Neuronal stem cell (in vitro differentiated cells): ENCODE data around the gene RTN4RL2.

Experiments
- DNase-seq: peaks from one replicate; pipeline ENCODE4 v3.0.0-alpha.2; 2013; ENCODE audit warnings: low spot score
- H2AFZ ChIP-seq: one replicate; pipeline ENCODE4 v1.6.1; 2013; ENCODE audit warnings: mild to moderate bottlenecking, low read length, inconsistent platforms
- H2AK5ac ChIP-seq: 2 replicates; pipeline ENCODE4 v1.6.1; 2013; ENCODE audit warnings: low read depth, mild to moderate bottlenecking, inconsistent platforms, low read length, moderate library complexity, mixed read lengths
- H2BK120ac ChIP-seq: 2 replicates; pipeline ENCODE4 v1.6.1; 2013; ENCODE audit warnings: low read depth, mild to moderate bottlenecking, inconsistent platforms, low read length, moderate library complexity, mixed read lengths
- H2BK12ac ChIP-seq: one replicate; pipeline ENCODE4 v1.6.1; 2013; ENCODE audit warnings: low read length, inconsistent platforms
- H2BK15ac ChIP-seq: 2 replicates; pipeline ENCODE4 v1.6.1; 2013; ENCODE audit warnings: mild to moderate bottlenecking, low read length, inconsistent platforms, mixed read lengths
- H2BK5ac ChIP-seq: one replicate; pipeline ENCODE4 v1.6.1; 2013; ENCODE audit warnings: inconsistent platforms, mild to moderate bottlenecking, low read length, moderate library complexity
- H3K14ac ChIP-seq: one replicate; pipeline ENCODE4 v1.6.1; 2013; ENCODE audit warnings: low read length, inconsistent platforms
- H3K18ac ChIP-seq: 2 replicates; pipeline ENCODE4 v1.6.1; 2013; ENCODE audit warnings: low read length, inconsistent platforms
- H3K23ac ChIP-seq: 2 replicates; pipeline ENCODE4 v1.6.1; 2013; ENCODE audit warnings: low read depth, mild to moderate bottlenecking, mixed read lengths, low read length, inconsistent platforms; ENCODE audit not compliant: poor library complexity
- H3K27ac ChIP-seq: replicated peaks from 3 replicates; pipeline ENCODE4 v1.5.1; 2013; ENCODE audit warnings: low read length, inconsistent platforms
- H3K27me3 ChIP-seq, 3 experiments: 2 replicates each; pipeline ENCODE4 v1.6.1; 2013; ENCODE audit warnings: low read length in 3 of 3, mild to moderate bottlenecking in 2 of 3, inconsistent platforms in 1 of 3, low read depth in 1 of 3, mixed read lengths in 1 of 3, moderate library complexity in 1 of 3; ENCODE audit not compliant: control insufficient read depth in 3 of 3, insufficient read depth in 3 of 3
- H3K36me3 ChIP-seq, 2 donors: replicated peaks in 1 of 2; 2 replicates each; pipeline ENCODE4 v1.6.1; 2013; ENCODE audit warnings: low read length in 2 of 2; ENCODE audit not compliant: control insufficient read depth in 2 of 2, insufficient read depth in 2 of 2
- H3K4ac ChIP-seq: 2 replicates; pipeline ENCODE4 v1.6.1; 2013; ENCODE audit warnings: inconsistent platforms, mild to moderate bottlenecking, low read length, moderate library complexity
- H3K4me1 ChIP-seq, 2 donors: 1 replicate in 1 of 2; 2 replicates in 1 of 2; pipeline ENCODE4 v1.6.1; 2013; ENCODE audit warnings: low read length in 2 of 2, low read depth in 1 of 2; ENCODE audit not compliant: control insufficient read depth in 2 of 2, insufficient read depth in 1 of 2
- H3K4me2 ChIP-seq: one replicate; pipeline ENCODE4 v1.6.1; 2013; ENCODE audit warnings: mild to moderate bottlenecking, low read length, inconsistent platforms; ENCODE audit not compliant: insufficient read depth, poor library complexity, severe bottlenecking
- H3K4me3 ChIP-seq, 2 donors: 2 replicates each; pipeline ENCODE4 v1.5.1; 2013; ENCODE audit warnings: low read length in 2 of 2, mild to moderate bottlenecking in 2 of 2, inconsistent platforms in 1 of 2, moderate library complexity in 1 of 2
- H3K79me1 ChIP-seq: one replicate; pipeline ENCODE4 v1.6.1; 2013; ENCODE audit warnings: low read depth, mild to moderate bottlenecking, inconsistent platforms, low read length, moderate library complexity
- H3K9ac ChIP-seq: one replicate; pipeline ENCODE4 v1.6.1; 2013; ENCODE audit warnings: mild to moderate bottlenecking, low read depth, low read length, inconsistent platforms; ENCODE audit not compliant: poor library complexity
- H3K9me3 ChIP-seq, 2 donors: replicated peaks in 1 of 2; 2 replicates each; pipeline versions ENCODE3 to v1.6.1; 2013; ENCODE audit warnings: low read length in 2 of 2, mild to moderate bottlenecking in 2 of 2, inconsistent platforms in 1 of 2, low read depth in 1 of 2, mixed read lengths in 1 of 2, moderate library complexity in 1 of 2; ENCODE audit not compliant: control insufficient read depth in 2 of 2, insufficient read depth in 1 of 2
- H4K8ac ChIP-seq: one replicate; pipeline ENCODE4 v1.6.1; 2013; ENCODE audit warnings: low read depth, mild to moderate bottlenecking, inconsistent platforms, low read length, moderate library complexity
- H4K91ac ChIP-seq: one replicate; pipeline ENCODE4 v1.6.1; 2013; ENCODE audit warnings: low read length, low read depth, mild to moderate bottlenecking, inconsistent platforms; ENCODE audit not compliant: poor library complexity
- WGBS, 2 donors: extraction: QIAGEN DNeasy Blood & Tissue Kit; methylation state at CpG; one replicate each; pipeline ENCODE4 v1.1.7; 2013; ENCODE audit warnings: missing lambda C conversion rate in 2 of 2, mixed read lengths in 1 of 2; ENCODE audit not compliant: insufficient read length in 2 of 2, insufficient replicate concordance in 1 of 2; ENCODE audit errors: extremely low coverage in 2 of 2; 5-methylcytosine and 5-hydroxymethylcytosine counted together

The RTN4RL2 gene

GRCh38 chr11:57438345-57439285 lies 21.7 kb upstream of the RTN4RL2 start:
- no CpG with 5 or more reads among the region's 12 CpGs for WGBS, 2 donors
- H2AFZ ChIP-seq = no peak overlapping the region
- H4K91ac ChIP-seq = no peak overlapping the region
- no peak overlapping the region for H3K18ac ChIP-seq
- no peak overlapping the region for H3K23ac ChIP-seq
- no peaks in the 10 kb centered on the region for H3K36me3 ChIP-seq
- H2AK5ac ChIP-seq = no peak overlapping the region
- H3K27me3 ChIP-seq = peaks cover 0 to 10% (median 0%) of the 10 kb centered on the region in 3 experiments
- H3K9me3 ChIP-seq = no peaks in the 10 kb centered on the region
- H3K4me1 ChIP-seq = no peaks in the 10 kb centered on the region
- H3K79me1 ChIP-seq = no peaks in the 10 kb centered on the region
- no peak overlapping the region for H2BK15ac ChIP-seq
- no peak overlapping the region for H2BK12ac ChIP-seq
- no peak overlapping the region for H3K27ac ChIP-seq
- no peak overlapping the region for H2BK5ac ChIP-seq
- H3K4me2 ChIP-seq = no peak overlapping the region
- H3K4ac ChIP-seq = no peak overlapping the region
- no peak overlapping the region for H3K4me3 ChIP-seq
- H2BK120ac ChIP-seq = no peak overlapping the region
- no peak overlapping the region for H3K14ac ChIP-seq
- no peak overlapping the region for H4K8ac ChIP-seq
- H3K9ac ChIP-seq = no peak overlapping the region
- no peak for DNase-seq

DNA sequence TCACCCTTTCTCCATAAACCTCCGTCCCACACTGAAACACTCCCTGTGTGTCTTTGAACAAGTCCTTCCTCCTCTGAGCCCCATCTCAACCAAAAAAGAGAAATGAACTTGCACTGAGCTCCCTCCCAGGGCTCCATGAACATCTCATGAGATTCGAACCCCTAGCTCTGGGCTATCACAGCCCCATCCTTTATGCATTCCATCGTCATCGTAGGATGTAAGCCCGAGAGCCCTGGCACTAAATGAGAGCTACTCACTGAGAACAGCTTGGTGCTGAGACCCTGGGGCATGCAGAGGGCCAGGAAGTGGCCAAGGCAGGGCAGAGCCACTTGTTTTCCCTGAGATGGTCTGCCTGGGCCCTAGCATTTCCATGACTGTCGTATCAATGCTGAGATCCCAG lies 20.5 kb upstream of the RTN4RL2 start:
- WGBS, 2 donors = no CpG with 5 or more reads among the region's 6 CpGs
- no peak overlapping the region for H2BK5ac ChIP-seq
- no peak overlapping the region for H3K4me3 ChIP-seq
- H3K23ac ChIP-seq = no peak overlapping the region
- no peak overlapping the region for H3K4ac ChIP-seq
- no peak overlapping the region for H2AK5ac ChIP-seq
- no peak overlapping the region for H3K9ac ChIP-seq
- DNase-seq = no peak
- H3K36me3 ChIP-seq = no peaks in the 10 kb centered on the region
- H3K14ac ChIP-seq = no peak overlapping the region
- H3K4me2 ChIP-seq = no peak overlapping the region
- H2BK15ac ChIP-seq = no peak overlapping the region
- H3K27ac ChIP-seq = no peak overlapping the region
- no peak overlapping the region for H4K91ac ChIP-seq
- H2AFZ ChIP-seq = no peak overlapping the region
- H2BK120ac ChIP-seq = no peak overlapping the region
- H3K9me3 ChIP-seq = no peaks in the 10 kb centered on the region
- peaks cover 0 to 10% (median 0%) of the 10 kb centered on the region in 3 experiments for H3K27me3 ChIP-seq
- no peaks in the 10 kb centered on the region for H3K79me1 ChIP-seq
- no peak overlapping the region for H4K8ac ChIP-seq
- no peak overlapping the region for H3K18ac ChIP-seq
- no peak overlapping the region for H2BK12ac ChIP-seq
- no peaks in the 10 kb centered on the region for H3K4me1 ChIP-seq

DNA sequence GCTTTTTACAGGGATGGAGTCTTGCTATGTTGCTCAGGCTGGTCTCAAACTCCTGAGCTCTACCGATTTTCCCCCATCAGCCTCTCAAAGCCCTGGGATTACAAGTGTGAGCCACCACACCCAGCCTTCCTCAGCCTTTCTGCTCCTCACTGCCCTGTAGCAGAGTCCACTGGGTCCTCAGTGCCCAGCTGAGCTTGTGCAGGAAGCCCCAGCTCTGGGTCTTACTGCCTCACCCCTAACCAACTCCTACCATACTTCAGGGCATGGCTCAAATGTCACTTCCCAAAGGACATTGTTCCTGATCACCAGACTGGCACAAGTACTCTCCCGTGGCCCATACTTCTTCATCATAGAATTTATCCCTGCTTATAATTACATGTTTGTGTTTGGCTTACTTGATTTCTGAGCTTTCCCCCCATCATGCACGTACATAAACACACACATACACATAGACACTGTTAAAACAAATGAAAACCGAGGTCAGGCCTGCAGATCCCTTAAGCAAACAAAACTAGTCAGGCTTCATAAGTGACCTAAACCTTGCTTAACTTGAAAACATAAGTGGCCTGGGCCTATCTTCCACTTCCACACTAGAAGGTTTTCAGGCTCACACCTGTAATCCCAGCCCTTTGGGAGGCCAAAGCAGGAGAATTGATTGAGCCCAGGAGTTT lies 19.4 kb upstream of the RTN4RL2 start:
- Histone ChIP-seq H2BK120ac (no peak overlapping the region), H3K27me3 (peaks cover 0 to 6% (median 0%) of the 10 kb centered on the region in 3 experiments), H3K4me3 (no peak overlapping the region), H3K4ac (no peak overlapping the region), H2BK5ac (no peak overlapping the region), H2AK5ac (no peak overlapping the region), H3K9me3 (no peaks in the 10 kb centered on the region), H2BK15ac (no peak overlapping the region), H3K23ac (no peak overlapping the region), H3K4me2 (no peak overlapping the region), H2AFZ (no peak overlapping the region), H3K14ac (no peak overlapping the region), H4K8ac (no peak overlapping the region), H3K4me1 (no peaks in the 10 kb centered on the region), H4K91ac (no peak overlapping the region), H3K27ac (no peak overlapping the region), H3K79me1 (no peaks in the 10 kb centered on the region), H3K36me3 (no peaks in the 10 kb centered on the region), H3K9ac (no peak overlapping the region), H3K18ac (no peak overlapping the region), H2BK12ac (no peak overlapping the region)
- DNase-seq = no peak
- no CpG with 5 or more reads among the region's 4 CpGs for WGBS, 2 donors
